ENCODE results near the gene PRPH. TPM values are rescaled to one million over a fixed set of nuclear protein-coding genes. Genes with fewer than 3 reads are reported as not detected.

PRPH gene
- polyA plus RNA-seq, 1 donor (not counting 4 experiments of a cell fraction or from before 2014, with no cell fraction given) = 0.05 TPM

- Histone ChIP-seq H3K9me3 (ENCODE audit: control insufficient read depth, low read depth, low read length) (no peaks in the 10 kb centered on the region), H3K79me2 (ENCODE audit: control insufficient read depth, insufficient read depth, low read length) (no peaks in the 10 kb centered on the region), H3K27ac (ENCODE audit: control insufficient read depth, insufficient read depth, low read length) (no peak overlapping the region), H3K9ac (ENCODE audit: control insufficient read depth, extremely low read depth, insufficient read depth, low read length) (no peak overlapping the region), H3K36me3 (ENCODE audit: control insufficient read depth in 2 of 2, extremely low read depth in 1 of 2, insufficient read depth in 2 of 2, low read length in 2 of 2) (no peaks in the 10 kb centered on the region), H3K4me2 (ENCODE audit: control insufficient read depth, extremely low read depth, insufficient read depth, low read depth, low read length) (no peak overlapping the region), H3K4me1 (ENCODE audit: control insufficient read depth, extremely low read depth, insufficient read depth, low read length) (no peaks in the 10 kb centered on the region), H3K9me1 (ENCODE audit: control insufficient read depth, extremely low read depth, insufficient read depth, low read length) (no peaks in the 10 kb centered on the region), H3K27me3 (ENCODE audit: control insufficient read depth, extremely low read depth, insufficient read depth, low read length) (no peaks in the 10 kb centered on the region), H3K4me3 (ENCODE audit: control insufficient read depth in 2 of 3, extremely low read depth in 1 of 3, insufficient read depth in 2 of 3, low read depth in 1 of 3, low read length in 3 of 3) (no peak overlapping the region), H2AFZ (ENCODE audit: control insufficient read depth, low read length) (no peak overlapping the region), H4K20me1 (ENCODE audit: control insufficient read depth, extremely low read depth, insufficient read depth, low read length) (no peaks in the 10 kb centered on the region)
- FAIRE-seq (no peak), DNase-seq (ENCODE audit: low read depth, low spot score) (no peak)
- TF ChIP-seq, protein P1, sequence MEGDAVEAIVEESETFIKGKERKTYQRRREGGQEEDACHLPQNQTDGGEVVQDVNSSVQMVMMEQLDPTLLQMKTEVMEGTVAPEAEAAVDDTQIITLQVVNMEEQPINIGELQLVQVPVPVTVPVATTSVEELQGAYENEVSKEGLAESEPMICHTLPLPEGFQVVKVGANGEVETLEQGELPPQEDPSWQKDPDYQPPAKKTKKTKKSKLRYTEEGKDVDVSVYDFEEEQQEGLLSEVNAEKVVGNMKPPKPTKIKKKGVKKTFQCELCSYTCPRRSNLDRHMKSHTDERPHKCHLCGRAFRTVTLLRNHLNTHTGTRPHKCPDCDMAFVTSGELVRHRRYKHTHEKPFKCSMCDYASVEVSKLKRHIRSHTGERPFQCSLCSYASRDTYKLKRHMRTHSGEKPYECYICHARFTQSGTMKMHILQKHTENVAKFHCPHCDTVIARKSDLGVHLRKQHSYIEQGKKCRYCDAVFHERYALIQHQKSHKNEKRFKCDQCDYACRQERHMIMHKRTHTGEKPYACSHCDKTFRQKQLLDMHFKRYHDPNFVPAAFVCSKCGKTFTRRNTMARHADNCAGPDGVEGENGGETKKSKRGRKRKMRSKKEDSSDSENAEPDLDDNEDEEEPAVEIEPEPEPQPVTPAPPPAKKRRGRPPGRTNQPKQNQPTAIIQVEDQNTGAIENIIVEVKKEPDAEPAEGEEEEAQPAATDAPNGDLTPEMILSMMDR (optimal IDR thresholded peaks at IDR 0.05 in 1 of 3, IDR thresholded peaks at IDR 0.05 in 1 of 3, conservative IDR thresholded peaks at IDR 0.05 in 1 of 3; ENCODE audit: extremely low read depth in 1 of 3, insufficient read depth in 2 of 3, low read length in 3 of 3) = no peak
- TF ChIP-seq EZH2 (IDR thresholded peaks at IDR 0.05; ENCODE audit: low read length) = no peak
- dilution Hi-C loops (cut with MboI; ENCODE audit: extremely low pct_ligation_motif_present, low sequenced_read_pairs) = no loop called here
Observed at GRCh38 chr12:49304161-49304560, 9.2 kb downstream of the PRPH start.

DNA sequence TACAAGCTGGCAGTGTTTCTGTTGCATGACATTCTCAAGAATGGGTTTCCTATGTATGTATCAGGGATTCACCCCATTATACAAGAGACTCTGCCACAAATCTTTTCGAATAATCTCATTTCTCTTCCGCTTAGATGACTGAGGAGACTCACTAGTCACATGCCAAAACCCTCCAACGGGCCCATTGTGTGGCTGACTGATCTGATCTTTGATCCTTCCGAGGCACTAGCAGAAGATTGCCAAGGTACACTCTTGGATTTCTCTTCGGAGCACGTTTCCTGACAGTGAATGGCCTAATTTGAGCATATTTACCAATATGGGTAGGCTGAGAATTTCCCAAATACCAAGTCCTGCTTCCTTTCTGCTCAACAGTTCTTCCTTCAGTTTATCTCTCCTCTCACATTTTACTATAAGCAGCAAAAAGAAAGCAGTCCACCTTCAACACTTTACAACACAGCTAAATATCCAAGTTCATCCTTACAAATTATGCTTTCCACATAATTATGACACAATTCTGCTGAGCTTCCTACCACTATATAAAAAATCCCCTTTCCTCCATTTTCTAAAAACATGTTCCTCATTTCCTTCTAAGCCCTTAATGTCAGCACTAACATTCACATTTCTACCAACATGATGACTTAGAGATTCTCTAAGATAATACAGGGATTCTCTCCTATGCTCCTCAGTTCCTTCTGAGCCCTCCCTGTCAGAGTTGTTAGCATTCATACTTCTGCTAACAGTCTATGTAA is 11.0 kb downstream of the PRPH start:
- dilution Hi-C loops (cut with MboI; ENCODE audit: extremely low pct_ligation_motif_present, low sequenced_read_pairs) = no loop called here

More for the DNA sequence above, 11.0 kb downstream of the PRPH start:
- H3K9ac ChIP-seq (ENCODE audit: control insufficient read depth, extremely low read depth, insufficient read depth, low read length) = no peak overlapping the region
- no peaks in the 10 kb centered on the region for H3K9me1 ChIP-seq (ENCODE audit: control insufficient read depth, extremely low read depth, insufficient read depth, low read length)
- no peaks in the 10 kb centered on the region for H3K79me2 ChIP-seq (ENCODE audit: control insufficient read depth, insufficient read depth, low read length)
- H3K9me3 ChIP-seq (ENCODE audit: control insufficient read depth, low read depth, low read length) = no peaks in the 10 kb centered on the region
- FAIRE-seq = no peak
- H3K27me3 ChIP-seq (ENCODE audit: control insufficient read depth, extremely low read depth, insufficient read depth, low read length) = no peaks in the 10 kb centered on the region
- H3K27ac ChIP-seq (ENCODE audit: control insufficient read depth, insufficient read depth, low read length) = no peak overlapping the region
- DNase-seq (ENCODE audit: low read depth, low spot score) = no peak
- no peak overlapping the region for H3K4me2 ChIP-seq (ENCODE audit: control insufficient read depth, extremely low read depth, insufficient read depth, low read depth, low read length)
- no peaks in the 10 kb centered on the region for H4K20me1 ChIP-seq (ENCODE audit: control insufficient read depth, extremely low read depth, insufficient read depth, low read length)
- no peak overlapping the region for H3K4me3 ChIP-seq (ENCODE audit: control insufficient read depth in 2 of 3, extremely low read depth in 1 of 3, insufficient read depth in 2 of 3, low read depth in 1 of 3, low read length in 3 of 3)
- no peaks in the 10 kb centered on the region for H3K4me1 ChIP-seq (ENCODE audit: control insufficient read depth, extremely low read depth, insufficient read depth, low read length)
- TF ChIP-seq, protein P1 (optimal IDR thresholded peaks at IDR 0.05 in 1 of 3, IDR thresholded peaks at IDR 0.05 in 1 of 3, conservative IDR thresholded peaks at IDR 0.05 in 1 of 3; ENCODE audit: extremely low read depth in 1 of 3, insufficient read depth in 2 of 3, low read length in 3 of 3) = no peak
- TF ChIP-seq EZH2 (IDR thresholded peaks at IDR 0.05; ENCODE audit: low read length) = no peak
- no peaks in the 10 kb centered on the region for H3K36me3 ChIP-seq (ENCODE audit: control insufficient read depth in 2 of 2, extremely low read depth in 1 of 2, insufficient read depth in 2 of 2, low read length in 2 of 2)
- no peak overlapping the region for H2AFZ ChIP-seq (ENCODE audit: control insufficient read depth, low read length)

Data from keratinocyte (primary cell).